SK-N-DZ (cell line): Measurements from ENCODE around the gene DIPK2B. TPM values are rescaled to one million over a fixed set of nuclear protein-coding genes. Genes with fewer than 3 reads are reported as not detected.

ENCODE experiments used
- DNase-seq: peaks from one replicate; pipeline ENCODE4 v3.0.0-alpha.2; 2015; ENCODE audit warnings: low spot score
- polyA plus RNA-seq, 2 experiments: library from polyadenylated mRNA; depleted of rRNA; stranded (reverse); fragments of >200 nt; gene quantifications; 2 replicates each; pipeline ENCODE4 v1.2.3, GENCODE V29; 2014

Gene DIPK2B
- polyA plus RNA-seq (2014; cell fraction: cytosol; rRNA removed) = not detected in 2 replicates
- not detected in 2 replicates for polyA plus RNA-seq (2014; cell fraction: nucleus; rRNA removed)

- no peak for DNase-seq
Observed at GRCh38 chrX:45200741-45201234, at the start of gene DIPK2B. Gene DIPK2B (minus strand): TSS chrX:45200876. CDS start chrX:45200826, 50 bp downstream.

DNA sequence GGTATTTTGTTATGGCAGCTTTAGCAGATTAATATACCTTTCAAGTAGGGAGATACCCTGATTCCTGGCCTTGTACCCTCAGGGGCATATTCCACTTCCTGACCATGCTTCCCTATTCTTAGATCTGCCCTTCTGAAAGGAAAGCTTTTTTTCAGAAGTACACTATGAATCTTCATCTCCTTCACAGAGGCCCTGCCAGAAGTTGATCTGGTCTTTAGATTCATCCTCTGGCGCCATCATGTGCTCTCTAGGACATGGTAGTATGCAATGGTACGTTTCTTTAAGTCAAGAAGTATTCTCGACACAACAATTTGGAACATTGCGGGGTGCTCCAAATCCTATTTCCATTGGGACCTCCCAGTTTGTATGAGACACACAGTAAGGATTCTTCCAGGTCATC, 39.6 kb upstream of the DIPK2B start:
- DNase-seq = no peak

- DNase-seq = no peak
Observed at GRCh38 chrX:45238489-45238888, 37.8 kb upstream of the DIPK2B start.

DNA sequence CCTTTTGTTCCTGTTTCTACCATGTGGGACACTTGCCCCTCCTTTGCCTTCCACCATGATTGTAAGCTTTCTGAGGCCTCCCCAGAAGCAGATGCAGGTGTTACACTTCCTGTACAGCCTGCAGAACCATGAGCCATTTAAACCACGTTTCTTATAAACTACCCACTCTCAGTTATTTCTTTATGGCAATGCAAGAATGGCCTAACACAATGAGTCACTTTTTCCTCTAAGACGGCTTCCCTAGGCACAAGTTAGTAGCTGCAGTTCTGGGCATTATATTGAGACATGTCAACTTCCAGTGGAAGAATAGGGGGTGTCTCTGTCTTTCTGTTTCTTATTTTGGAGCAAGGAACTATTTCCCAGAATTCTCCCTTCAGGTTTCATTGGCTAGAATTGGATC, 32.9 kb upstream of the DIPK2B start:
- no peak for DNase-seq

- DNase-seq = no peak
Observed at GRCh38 chrX:45232139-45232538, 31.5 kb upstream of the DIPK2B start.

DNA sequence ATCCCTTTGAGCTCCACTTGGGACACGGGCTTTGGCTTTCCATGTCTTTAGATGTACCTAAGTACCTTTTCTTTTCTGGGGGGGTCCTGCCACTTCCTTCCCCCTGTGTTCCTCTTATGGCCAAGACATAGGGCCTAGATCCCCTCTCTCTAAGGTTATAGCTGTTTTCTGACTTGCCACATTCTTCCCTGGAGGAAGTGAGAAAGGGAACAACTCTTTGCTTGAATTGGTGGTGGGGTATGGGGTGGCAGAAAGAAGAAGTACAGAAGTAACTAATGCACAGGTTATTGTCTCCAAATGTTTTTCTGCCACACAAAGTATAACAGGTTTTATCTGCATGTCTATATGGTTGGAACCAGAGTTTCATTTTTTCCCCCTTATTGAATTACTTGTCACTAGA, 29.7 kb upstream of the DIPK2B start:
- DNase-seq = no peak

GRCh38 chrX:45229348-45229747, 28.7 kb upstream of the DIPK2B start:
- DNase-seq = no peak

GRCh38 chrX:45228126-45228525, 27.4 kb upstream of the DIPK2B start:
- no peak for DNase-seq

DNA sequence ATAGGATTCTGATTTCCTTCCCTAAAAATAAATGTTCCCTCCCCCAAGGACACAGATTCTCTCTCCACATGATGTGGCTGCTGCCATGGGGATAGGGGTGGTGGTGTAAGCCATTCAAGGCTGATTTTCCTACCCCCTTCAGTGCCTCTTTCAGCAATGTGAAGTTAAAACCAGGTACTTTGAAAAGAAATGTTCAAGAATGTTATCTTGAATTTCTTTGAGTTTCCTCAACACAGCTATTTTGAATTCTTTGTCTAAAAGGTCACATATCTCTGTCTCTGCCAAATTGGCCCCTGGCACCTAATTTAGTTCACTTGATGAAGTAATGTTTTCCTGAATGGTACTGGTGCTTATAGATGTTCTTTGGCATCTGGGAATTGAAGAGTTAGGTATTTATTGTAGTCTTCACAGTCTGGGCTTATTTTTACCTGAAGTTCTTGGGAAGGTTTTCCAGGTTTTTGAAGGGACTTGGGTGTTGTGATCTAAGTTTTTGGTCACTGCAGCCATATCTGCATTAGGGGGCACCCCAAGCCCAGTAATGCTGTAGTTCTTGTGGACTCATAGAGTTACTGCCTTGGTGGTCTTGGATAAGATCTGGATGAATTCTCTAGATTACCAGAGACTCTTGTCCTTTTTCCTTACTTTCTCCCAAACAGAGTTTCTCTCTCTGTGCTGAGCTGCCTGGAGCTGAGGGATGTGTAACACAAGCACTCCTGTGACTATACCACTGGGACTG, 7.6 kb upstream of the DIPK2B start:
- DNase-seq = no peak

DNA sequence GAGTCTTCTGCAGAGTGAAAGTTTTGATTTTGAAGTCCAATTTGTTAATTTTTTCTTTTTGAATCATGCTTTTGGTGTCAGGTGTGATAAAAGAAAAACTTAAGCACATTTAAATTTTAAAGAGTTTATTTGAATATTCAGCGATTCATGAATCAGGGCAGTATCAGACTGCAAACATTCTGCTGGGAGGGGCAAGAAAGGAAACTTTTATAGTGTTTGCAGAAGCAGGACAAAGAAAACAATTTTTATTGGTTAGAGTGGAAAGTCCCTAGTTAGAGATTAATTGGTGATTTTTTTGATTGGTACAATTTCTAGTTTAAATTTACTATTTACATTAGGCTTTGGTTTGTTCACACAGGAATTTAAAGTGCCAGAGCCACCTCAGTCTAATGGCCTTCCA, 1.5 kb upstream of the DIPK2B start:
- no peak for DNase-seq

DNA sequence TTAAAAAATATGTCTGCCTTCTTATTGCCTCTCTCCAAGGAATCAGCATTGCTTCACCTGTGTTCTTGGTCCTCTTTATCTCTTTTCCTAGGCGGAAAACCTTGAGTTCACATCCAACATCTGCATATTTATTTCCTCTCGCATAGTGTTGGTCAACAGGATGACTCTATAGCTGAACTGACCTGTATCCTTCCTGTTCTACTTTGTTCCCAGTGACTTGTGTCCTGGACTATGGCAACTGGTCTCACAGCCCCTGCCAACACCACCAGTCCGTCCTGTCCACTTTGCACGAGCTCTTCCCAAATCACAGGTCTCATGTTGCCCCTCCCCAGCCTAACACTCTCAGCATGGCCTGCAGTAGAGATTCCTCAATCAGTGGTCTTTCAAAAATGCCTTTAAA, 2.0 kb downstream of the DIPK2B start:
- no peak for DNase-seq

DNA sequence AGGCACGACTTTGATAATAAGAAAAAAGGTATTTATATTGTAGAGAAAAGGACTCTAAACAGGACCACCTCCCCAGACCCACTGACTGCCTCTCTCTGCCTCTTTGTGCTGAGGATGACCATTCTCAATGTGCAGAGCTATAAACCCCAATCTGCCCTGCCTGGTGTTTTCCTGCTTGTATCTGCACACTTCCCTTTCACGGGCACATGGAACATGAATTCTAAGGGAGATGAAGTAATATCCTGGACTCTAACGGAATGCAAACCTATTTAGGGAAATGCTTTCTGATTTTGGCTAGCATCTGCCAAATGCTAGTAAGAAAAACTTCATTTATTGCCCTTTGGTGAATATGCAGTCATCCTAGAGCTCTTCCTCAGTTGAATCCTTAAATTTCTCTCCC, 2.4 kb downstream of the DIPK2B start:
- DNase-seq = no peak

DNA sequence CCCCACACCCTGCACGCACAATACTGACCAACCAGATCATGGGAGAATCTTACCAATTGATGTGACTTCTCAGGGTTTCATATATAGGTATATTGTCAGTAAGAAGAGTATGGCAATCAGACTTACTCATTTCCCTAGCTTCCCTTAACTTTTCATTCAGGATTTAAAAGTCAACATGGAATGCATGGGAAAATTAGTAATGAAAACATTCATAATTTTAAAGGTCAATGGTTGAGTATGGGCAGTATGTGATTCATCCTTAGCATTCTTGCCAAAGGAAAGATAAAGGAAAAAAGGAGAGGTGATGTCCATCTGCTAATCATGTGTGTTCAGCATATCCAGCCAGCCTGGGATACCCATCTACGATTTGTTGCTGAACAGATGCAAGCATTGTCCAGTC, 4.0 kb downstream of the DIPK2B start:
- no peak for DNase-seq

DNA sequence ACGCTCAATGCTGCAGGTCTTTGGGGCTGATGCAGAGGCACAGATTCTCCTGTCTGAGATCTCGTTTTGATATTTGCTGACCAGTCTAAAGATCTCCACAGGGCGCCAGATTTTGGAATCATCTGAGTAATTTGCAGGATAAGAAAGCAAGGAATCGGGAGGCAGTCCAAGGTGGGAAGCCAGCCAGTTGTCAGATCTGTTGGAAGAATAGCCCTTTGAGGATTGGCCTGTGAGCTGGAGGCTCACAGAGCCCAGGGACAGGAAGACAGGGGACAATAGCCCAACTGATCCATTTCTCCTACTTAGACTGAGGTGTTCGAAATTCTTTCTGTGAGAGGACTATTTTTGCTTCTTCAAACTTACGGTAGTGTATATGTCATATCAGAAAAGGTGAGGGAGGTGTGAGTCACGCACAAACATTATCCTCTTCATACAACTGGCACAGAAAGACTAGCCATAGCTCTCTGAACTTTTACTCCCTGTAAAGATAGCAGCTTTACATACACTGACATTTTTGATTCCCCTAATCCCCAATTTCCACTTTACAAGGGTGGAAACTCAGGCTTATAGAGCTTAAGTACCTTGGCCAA, 8.8 kb downstream of the DIPK2B start:
- DNase-seq = no peak

- no peak for DNase-seq
Observed at GRCh38 chrX:45191383-45191782, 9.3 kb downstream of the DIPK2B start.

DNA sequence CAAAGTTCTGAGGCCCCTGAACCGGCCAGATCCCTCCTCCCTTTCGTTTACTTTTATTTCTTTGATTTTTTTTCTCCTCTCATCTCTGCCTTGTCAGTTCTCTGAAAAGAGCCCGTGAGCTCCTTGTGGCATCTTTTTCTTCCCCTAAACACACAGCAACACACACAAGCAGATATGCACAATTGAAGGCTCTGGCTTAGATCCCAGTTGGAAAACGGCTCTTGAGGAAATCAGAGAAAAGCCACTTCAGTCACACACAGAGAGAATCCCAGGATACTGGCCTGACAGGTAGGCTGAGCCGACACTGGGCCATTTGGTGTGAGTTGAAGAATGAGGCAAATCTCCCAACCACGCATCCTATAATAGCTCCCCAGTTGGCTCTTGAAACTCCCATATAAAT, 12.9 kb downstream of the DIPK2B start:
- DNase-seq = no peak

- DNase-seq = no peak
Observed at GRCh38 chrX:45186643-45187026, 14.0 kb downstream of the DIPK2B start.

GRCh38 chrX:45184211-45184610, 16.5 kb downstream of the DIPK2B start:
- DNase-seq = no peak

- no peak for DNase-seq
Observed at GRCh38 chrX:45172890-45173289, 27.8 kb downstream of the DIPK2B start.

GRCh38 chrX:45166781-45167180, 33.9 kb downstream of the DIPK2B start:
- DNase-seq = no peak

DNA sequence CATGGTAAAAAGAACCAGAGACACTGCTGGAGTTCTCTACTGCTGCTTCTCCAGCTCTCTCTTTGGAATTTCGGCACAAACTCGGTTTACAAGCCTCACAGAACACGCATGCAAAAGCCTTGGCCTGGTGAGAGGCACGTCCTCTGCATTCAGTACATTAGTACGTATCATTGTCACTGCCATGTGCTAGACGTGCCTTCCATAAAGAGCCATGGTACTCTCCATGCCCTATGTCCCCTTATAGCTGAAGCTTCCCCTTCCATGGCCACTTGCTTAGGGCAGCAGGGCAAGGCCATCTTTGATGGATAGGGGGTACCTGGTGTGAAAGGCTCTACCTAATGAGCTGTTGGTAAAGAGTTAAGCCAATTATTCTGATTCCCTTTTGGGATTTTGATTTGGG, 35.0 kb downstream of the DIPK2B start:
- DNase-seq = no peak

GRCh38 chrX:45164995-45165394, 35.7 kb downstream of the DIPK2B start:
- DNase-seq = no peak

DNA sequence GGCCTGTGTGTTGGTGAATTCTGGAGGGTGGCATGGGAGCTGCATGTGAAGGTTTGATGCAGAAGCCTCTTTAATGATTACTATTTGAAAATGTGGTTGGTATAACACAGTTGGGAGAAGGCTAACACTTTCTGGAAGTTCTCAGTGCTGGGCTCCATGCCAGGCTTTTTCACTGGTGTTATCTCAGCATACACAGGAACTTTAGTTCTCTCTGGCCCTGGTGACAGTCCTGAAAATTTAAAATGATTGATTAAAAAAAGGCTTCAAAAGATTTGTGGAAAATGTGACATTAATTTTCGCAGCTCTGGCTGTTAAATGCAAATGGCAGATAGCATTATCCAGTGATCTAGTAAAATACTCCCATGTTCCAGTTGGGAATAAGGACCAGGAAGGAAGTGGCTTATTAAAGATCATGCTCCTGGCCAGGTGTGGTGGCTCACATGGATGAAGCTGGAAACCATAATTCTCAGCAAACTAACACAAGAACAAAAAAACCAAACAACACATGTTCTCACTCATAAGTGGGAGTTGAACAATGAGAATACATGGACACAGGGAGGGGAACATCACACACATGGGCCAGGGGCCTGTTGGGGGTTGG, 36.6 kb downstream of the DIPK2B start:
- DNase-seq = no peak
